Measurements from ENCODE around the gene ZNF71. TPM values are rescaled to one million over a fixed set of nuclear protein-coding genes. Genes with fewer than 3 reads are reported as not detected.
"Not testable (repeated sequence)": the region's sequence is repeated elsewhere in the genome, so short reads cannot be mapped to it uniquely, and the experiment has no call there.

The ZNF71 gene
- total RNA-seq, 1 donor from 2014 or later, result 15.8 TPM

- no peak for DNase-seq (ENCODE audit: extremely low spot score, unreplicated experiment)
- TF ChIP-seq CTCF (conservative IDR thresholded peaks at IDR 0.05), result no peak
- Mint-ChIP-seq H3K9me3 (no peaks in the 10 kb centered on the region), H3K27ac (no peak overlapping the region), H3K4me3 (no peak overlapping the region), H3K36me3 (no peaks in the 10 kb centered on the region), H3K4me1 (ENCODE audit: unreplicated experiment) (no peaks in the 10 kb centered on the region), H3K27me3 (no peaks in the 10 kb centered on the region)
Measured at GRCh38 chr19:56668676-56669075, 73.6 kb downstream of the ZNF71 start.

GRCh38 chr19:56670401-56670960, 75.4 kb downstream of the ZNF71 start:
- no peak overlapping the region for H3K4me3 Mint-ChIP-seq
- TF ChIP-seq CTCF (conservative IDR thresholded peaks at IDR 0.05), result no peak
- H3K27me3 Mint-ChIP-seq, result no peaks in the 10 kb centered on the region
- DNase-seq (ENCODE audit: extremely low spot score, unreplicated experiment), result no peak
- H3K4me1 Mint-ChIP-seq (ENCODE audit: unreplicated experiment), result no peaks in the 10 kb centered on the region
- no peaks in the 10 kb centered on the region for H3K36me3 Mint-ChIP-seq
- no peaks in the 10 kb centered on the region for H3K9me3 Mint-ChIP-seq
- no peak overlapping the region for H3K27ac Mint-ChIP-seq

- no peak overlapping the region for H3K27ac Mint-ChIP-seq
- no peaks in the 10 kb centered on the region for H3K36me3 Mint-ChIP-seq
- H3K27me3 Mint-ChIP-seq, result no peaks in the 10 kb centered on the region
- H3K4me3 Mint-ChIP-seq, result peak overlapping the region; percentile 60
- no peaks in the 10 kb centered on the region for H3K9me3 Mint-ChIP-seq
- TF ChIP-seq CTCF (conservative IDR thresholded peaks at IDR 0.05), result no peak
- H3K4me1 Mint-ChIP-seq (ENCODE audit: unreplicated experiment), result no peaks in the 10 kb centered on the region
- no peak for DNase-seq (ENCODE audit: extremely low spot score, unreplicated experiment)
Measured at GRCh38 chr19:56670961-56671612, 76.0 kb downstream of the ZNF71 start.

DNA sequence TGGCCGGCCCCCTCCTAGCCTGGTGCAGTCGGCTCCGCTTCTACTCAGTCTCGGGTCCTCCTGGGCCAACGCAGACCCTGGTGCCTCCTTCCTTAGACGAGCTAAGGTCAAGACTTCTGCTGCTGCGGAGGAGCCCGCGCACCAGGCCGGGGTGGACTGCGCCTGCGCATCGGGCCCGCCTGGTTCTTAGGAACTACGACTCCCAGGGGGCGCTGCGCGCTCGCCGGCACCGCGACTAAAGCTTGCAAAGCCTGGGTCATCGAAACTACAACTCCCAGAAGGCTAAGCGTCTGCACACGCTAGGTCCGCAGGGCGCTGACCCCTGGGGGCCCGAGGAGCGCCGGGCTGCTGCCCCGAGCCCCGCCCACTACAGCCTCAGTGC, 76.5 kb downstream of the ZNF71 start, which contains the start of gene ZNF835:
TSS of gene ZNF835 (minus strand) at position 145 of the 382 bp plus-strand sequence. CDS start 6,559 bp downstream, outside the sequence.
- no peaks in the 10 kb centered on the region for H3K27me3 Mint-ChIP-seq
- H3K4me3 Mint-ChIP-seq, result peak within 1 kb of the TSS; percentile 60
- H3K27ac Mint-ChIP-seq, result no peak within 1 kb of the TSS
- H3K9me3 Mint-ChIP-seq, result no peaks in the 10 kb centered on the region
- no peaks in the 10 kb centered on the region for H3K36me3 Mint-ChIP-seq
- no peak for DNase-seq (ENCODE audit: extremely low spot score, unreplicated experiment)
- no peaks in the 10 kb centered on the region for H3K4me1 Mint-ChIP-seq (ENCODE audit: unreplicated experiment)
- TF ChIP-seq CTCF (conservative IDR thresholded peaks at IDR 0.05), result no peak

GRCh38 chr19:56672610-56673009, 77.5 kb downstream of the ZNF71 start:
- not testable (repeated sequence) for H3K4me3 Mint-ChIP-seq; H3K27ac Mint-ChIP-seq; H3K4me1 Mint-ChIP-seq (ENCODE audit: unreplicated experiment); DNase-seq (ENCODE audit: extremely low spot score, unreplicated experiment); H3K9me3 Mint-ChIP-seq; H3K27me3 Mint-ChIP-seq; H3K36me3 Mint-ChIP-seq

Other genes with a start within 250 kb of the ZNF71 start
- gene ZNF582, start 201.8 kb upstream of the ZNF71 start, total RNA-seq (ENCODE audit: low replicate concordance), result 3.7 TPM in 2 replicates
- 5.8 and 11.5 TPM in 2 replicates for gene ZNF583, start 191.0 kb upstream of the ZNF71 start, total RNA-seq (ENCODE audit: low replicate concordance)
- gene ZNF667, start 118.0 kb upstream of the ZNF71 start, total RNA-seq (ENCODE audit: low replicate concordance), result 0.10 TPM in 1 of 2 replicates, not detected in the other
- 0.05 TPM in 1 of 2 replicates, not detected in the other for gene ZNF471, start 87.4 kb upstream of the ZNF71 start, total RNA-seq (ENCODE audit: low replicate concordance)
- 6.2 and 7.2 TPM in 2 replicates for gene ZFP28, start 56.4 kb upstream of the ZNF71 start, total RNA-seq (ENCODE audit: low replicate concordance)
- 5.1 and 6.5 TPM in 2 replicates for gene ZNF470, start 27.8 kb upstream of the ZNF71 start, total RNA-seq (ENCODE audit: low replicate concordance)
- gene SMIM17, start 47.9 kb downstream of the ZNF71 start, total RNA-seq (ENCODE audit: low replicate concordance), result 0.43 and 1.1 TPM in 2 replicates
- 0.12 and 0.74 TPM in 2 replicates for gene ZNF835, start 76.5 kb downstream of the ZNF71 start, total RNA-seq (ENCODE audit: low replicate concordance)
- not detected in 2 replicates for gene PEG3, start 245.4 kb downstream of the ZNF71 start, total RNA-seq (ENCODE audit: low replicate concordance)
- gene ZIM2, start 245.4 kb downstream of the ZNF71 start, total RNA-seq (ENCODE audit: low replicate concordance), result not detected in 2 replicates

Data from type B pancreatic cell (in vitro differentiated cells).